ENCODE results near the gene INPP5B. TPM values are rescaled to one million over a fixed set of nuclear protein-coding genes. Genes with fewer than 3 reads are reported as not detected.

Gene INPP5B
- total RNA-seq, 1 donor from 2014 or later = 21.2 TPM

- DNase-seq (ENCODE audit: low spot score) = no peak
- no peak for TF ChIP-seq CTCF (IDR thresholded peaks at IDR 0.05)
- no peak overlapping the region for H3K27ac Mint-ChIP-seq (ENCODE audit: unreplicated experiment)
- H3K27me3 Mint-ChIP-seq (ENCODE audit: low read depth) = no peaks in the 10 kb centered on the region
- peaks cover 6% of the 10 kb centered on the region for H3K36me3 Mint-ChIP-seq (ENCODE audit: low read depth)
- no peaks in the 10 kb centered on the region for H3K9me3 Mint-ChIP-seq (ENCODE audit: low read depth)
- H3K4me1 Mint-ChIP-seq (ENCODE audit: low read depth) = peaks cover 7% of the 10 kb centered on the region
- no peak overlapping the region for H3K4me3 Mint-ChIP-seq (ENCODE audit: unreplicated experiment)
Measured at GRCh38 chr1:37893673-37894072, 53.2 kb downstream of the INPP5B start.

- Mint-ChIP-seq H3K36me3 (ENCODE audit: low read depth) (peaks cover 17% of the 10 kb centered on the region), H3K27ac (ENCODE audit: unreplicated experiment) (peak overlapping the region; percentile 75), H3K4me3 (ENCODE audit: unreplicated experiment) (no peak overlapping the region), H3K9me3 (ENCODE audit: low read depth) (no peaks in the 10 kb centered on the region), H3K27me3 (ENCODE audit: low read depth) (no peaks in the 10 kb centered on the region), H3K4me1 (ENCODE audit: low read depth) (peaks cover 7% of the 10 kb centered on the region)
- TF ChIP-seq CTCF (IDR thresholded peaks at IDR 0.05) = no peak
- DNase-seq (ENCODE audit: low spot score) = no peak
Measured at GRCh38 chr1:37892151-37893047, 54.5 kb downstream of the INPP5B start.

- Mint-ChIP-seq H3K9me3 (ENCODE audit: low read depth) (no peaks in the 10 kb centered on the region), H3K27me3 (ENCODE audit: low read depth) (no peaks in the 10 kb centered on the region), H3K27ac (ENCODE audit: unreplicated experiment) (no peak overlapping the region), H3K36me3 (ENCODE audit: low read depth) (peaks cover 30% of the 10 kb centered on the region), H3K4me3 (ENCODE audit: unreplicated experiment) (no peak overlapping the region), H3K4me1 (ENCODE audit: low read depth) (peaks cover 7% of the 10 kb centered on the region)
- peak; percentile 79 for TF ChIP-seq CTCF (IDR thresholded peaks at IDR 0.05)
- no peak for DNase-seq (ENCODE audit: low spot score)
Measured at GRCh38 chr1:37890378-37891014, 56.4 kb downstream of the INPP5B start.

- H3K27ac Mint-ChIP-seq (ENCODE audit: unreplicated experiment) = no peak overlapping the region
Measured at GRCh38 chr1:37888022-37888700, 58.7 kb downstream of the INPP5B start.

More at GRCh38 chr1:37888022-37888700, 58.7 kb downstream of the INPP5B start:
- no peak overlapping the region for H3K4me3 Mint-ChIP-seq (ENCODE audit: unreplicated experiment)
- no peaks in the 10 kb centered on the region for H3K9me3 Mint-ChIP-seq (ENCODE audit: low read depth)
- DNase-seq (ENCODE audit: low spot score) = no peak
- peaks cover 38% of the 10 kb centered on the region for H3K36me3 Mint-ChIP-seq (ENCODE audit: low read depth)
- TF ChIP-seq CTCF (IDR thresholded peaks at IDR 0.05) = no peak
- H3K4me1 Mint-ChIP-seq (ENCODE audit: low read depth) = peaks cover 7% of the 10 kb centered on the region
- H3K27me3 Mint-ChIP-seq (ENCODE audit: low read depth) = no peaks in the 10 kb centered on the region

All from chondrocyte (in vitro differentiated cells).